Measurements from ENCODE around the gene GRK6. TPM values are rescaled to one million over a fixed set of nuclear protein-coding genes. Genes with fewer than 3 reads are reported as not detected.

The GRK6 gene
- total RNA-seq, 1 experiment from 2014 or later: 75.2 TPM

DNA sequence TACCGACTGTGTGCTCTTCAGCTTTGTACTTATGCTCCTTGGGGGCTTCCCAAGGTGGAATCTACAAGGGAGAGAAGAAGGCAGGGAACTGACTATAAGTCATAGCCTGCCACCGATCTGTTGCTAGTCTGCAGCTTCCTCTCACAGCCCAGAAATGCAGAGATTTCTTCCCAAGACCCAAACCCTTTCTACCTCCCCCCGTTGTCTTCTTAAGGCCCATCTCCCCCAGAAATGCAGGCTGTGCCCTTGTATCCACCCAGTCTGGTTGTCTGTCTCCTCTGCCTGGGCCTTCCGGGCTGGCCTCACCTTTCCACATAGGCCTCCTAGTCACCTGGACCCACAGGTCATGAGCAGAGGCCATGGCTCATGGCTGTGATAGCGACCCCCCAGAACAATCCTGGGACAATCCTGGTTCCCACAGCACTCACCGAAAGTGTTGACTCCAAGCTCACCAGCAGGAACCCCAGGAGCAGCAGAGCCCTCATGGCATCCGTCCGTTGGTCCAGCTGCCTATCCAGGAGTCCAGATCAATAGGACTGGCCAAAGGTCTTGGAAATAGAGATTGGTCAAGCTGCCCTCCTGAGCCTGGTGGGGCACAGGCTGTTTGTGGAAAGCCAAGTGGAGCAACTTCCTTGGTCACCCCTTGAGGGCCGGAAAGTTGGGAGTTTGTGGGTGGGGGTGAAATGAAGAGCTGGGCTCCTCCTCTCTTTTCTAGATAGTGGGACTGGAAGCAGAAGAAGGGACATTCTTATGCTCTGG is 17.3 kb upstream of the GRK6 start, which contains the start of gene F12:
TSS of gene F12 (minus strand) at position 522 of the 759 bp plus-strand sequence. CDS start at position 485, 37 bp downstream.
- no peak within 1 kb of the TSS for H3K9ac ChIP-seq (ENCODE audit: extremely low read depth, insufficient read length, low read length)
- no CpG with 5 or more reads among the region's 9 CpGs for WGBS (ENCODE audit: extremely low coverage, insufficient read length, low lambda C conversion rate)
- TF ChIP-seq, protein P1, sequence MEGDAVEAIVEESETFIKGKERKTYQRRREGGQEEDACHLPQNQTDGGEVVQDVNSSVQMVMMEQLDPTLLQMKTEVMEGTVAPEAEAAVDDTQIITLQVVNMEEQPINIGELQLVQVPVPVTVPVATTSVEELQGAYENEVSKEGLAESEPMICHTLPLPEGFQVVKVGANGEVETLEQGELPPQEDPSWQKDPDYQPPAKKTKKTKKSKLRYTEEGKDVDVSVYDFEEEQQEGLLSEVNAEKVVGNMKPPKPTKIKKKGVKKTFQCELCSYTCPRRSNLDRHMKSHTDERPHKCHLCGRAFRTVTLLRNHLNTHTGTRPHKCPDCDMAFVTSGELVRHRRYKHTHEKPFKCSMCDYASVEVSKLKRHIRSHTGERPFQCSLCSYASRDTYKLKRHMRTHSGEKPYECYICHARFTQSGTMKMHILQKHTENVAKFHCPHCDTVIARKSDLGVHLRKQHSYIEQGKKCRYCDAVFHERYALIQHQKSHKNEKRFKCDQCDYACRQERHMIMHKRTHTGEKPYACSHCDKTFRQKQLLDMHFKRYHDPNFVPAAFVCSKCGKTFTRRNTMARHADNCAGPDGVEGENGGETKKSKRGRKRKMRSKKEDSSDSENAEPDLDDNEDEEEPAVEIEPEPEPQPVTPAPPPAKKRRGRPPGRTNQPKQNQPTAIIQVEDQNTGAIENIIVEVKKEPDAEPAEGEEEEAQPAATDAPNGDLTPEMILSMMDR (conservative IDR thresholded peaks at IDR 0.05): no peak
- H3K36me3 Mint-ChIP-seq (ENCODE audit: insufficient read depth in 1 of 3, low read depth in 3 of 3): no peaks in the 10 kb centered on the region
- no peak within 1 kb of the TSS for H2BK120ac ChIP-seq (ENCODE audit: low read depth, low read length, poor library complexity, severe bottlenecking)
- no peak within 1 kb of the TSS for H2BK5ac ChIP-seq (ENCODE audit: insufficient read length, low read length)
- H2BK15ac ChIP-seq (ENCODE audit: low read depth, low read length): no peak within 1 kb of the TSS
- no peak within 1 kb of the TSS for H2AFZ ChIP-seq (ENCODE audit: low read length)
- H3K23ac ChIP-seq (ENCODE audit: insufficient read length, low read depth, low read length): no peak within 1 kb of the TSS
- no peaks in the 10 kb centered on the region for H3K9me3 ChIP-seq (ENCODE audit: control insufficient read depth, low read depth, low read length)
- H3K4me1 Mint-ChIP-seq: peaks cover 0 to 2% of the 10 kb centered on the region in 2 experiments; a peak in 1 of 4 replicates
- H2BK12ac ChIP-seq (ENCODE audit: insufficient read length, low read depth, low read length): no peak within 1 kb of the TSS
- H4K91ac ChIP-seq (ENCODE audit: insufficient read length, low read depth, low read length): no peak within 1 kb of the TSS
- H3K56ac ChIP-seq (ENCODE audit: insufficient read length, low read depth, low read length): no peak within 1 kb of the TSS
- no peaks in the 10 kb centered on the region for H3K79me2 ChIP-seq (ENCODE audit: insufficient read depth, low read length)
- peaks cover 10% of the 10 kb centered on the region; the same call in 1 of the 2 replicates for H3K27me3 ChIP-seq (ENCODE audit: insufficient read depth, low read length)
- no peaks in the 10 kb centered on the region for H3K4me1 ChIP-seq (ENCODE audit: insufficient read depth, low read length)
- H3K27me3 Mint-ChIP-seq (ENCODE audit: low read depth): peaks cover 94% of the 10 kb centered on the region
- H3K9me3 Mint-ChIP-seq: no peaks in the 10 kb centered on the region
- no peak within 1 kb of the TSS for H4K8ac ChIP-seq (replicated peaks; ENCODE audit: insufficient read length, low read depth, low read length)
- no peak within 1 kb of the TSS for H3T11ph ChIP-seq (ENCODE audit: low read length)
- H3K4ac ChIP-seq (ENCODE audit: low read depth, low read length): no peak within 1 kb of the TSS
- no peak for DNase-seq
- peaks cover 5% of the 10 kb centered on the region for H3K23me2 ChIP-seq (ENCODE audit: insufficient read length, low read depth, low read length, poor library complexity, severe bottlenecking)
- H2BK20ac ChIP-seq (ENCODE audit: low read depth, low read length, poor library complexity, severe bottlenecking): no peak within 1 kb of the TSS
- no peak within 1 kb of the TSS for H3K14ac ChIP-seq (ENCODE audit: insufficient read depth, low read length)
- H3K4me3 Mint-ChIP-seq: no peak within 1 kb of the TSS
- no peak within 1 kb of the TSS for H3K4me2 ChIP-seq (ENCODE audit: insufficient read depth, insufficient read length, low read length)
- no peak within 1 kb of the TSS for H4K5ac ChIP-seq (ENCODE audit: insufficient read length, low read depth, low read length)
- H3K18ac ChIP-seq (ENCODE audit: insufficient read length, low read depth, low read length): no peak within 1 kb of the TSS
- no peak within 1 kb of the TSS for H3K27ac Mint-ChIP-seq
- no peak within 1 kb of the TSS for H2AK5ac ChIP-seq (ENCODE audit: insufficient read length, low read length)
- no peaks in the 10 kb centered on the region for H4K20me1 ChIP-seq (ENCODE audit: control insufficient read depth, insufficient read depth, insufficient read length)
- H3K79me1 ChIP-seq (ENCODE audit: insufficient read depth, low read depth, low read length, poor library complexity, severe bottlenecking): no peaks in the 10 kb centered on the region
- H3K27ac ChIP-seq (ENCODE audit: insufficient read length, low read depth, low read length): no peak within 1 kb of the TSS
